GM21529 (cell line): ENCODE results near the gene IER3.
A peak's percentile ranks its signal among the peaks of the same experiment; 100 is the strongest.

Experiments used
- ATAC-seq: cut with Tn5 transposase; IDR thresholded peaks from one replicate; pipeline ENCODE4 v1.9.1; 2021; ENCODE audit not compliant: unreplicated experiment

IER3 gene

GRCh38 chr6:30744054-30744805 lies at the start of gene IER3:
Gene IER3, minus strand, starts transcription at chr6:30744547. Its CDS starts 29 bp downstream, at chr6:30744518.
- peak; percentile 32 for ATAC-seq

- ATAC-seq: peak; percentile 68
Observed at GRCh38 chr6:30793521-30794194, 49.3 kb upstream of the IER3 start.

GRCh38 chr6:30792786-30793185 lies 48.4 kb upstream of the IER3 start:
- ATAC-seq: no peak

GRCh38 chr6:30790724-30791383 lies 46.5 kb upstream of the IER3 start:
- no peak for ATAC-seq

- ATAC-seq: no peak
Observed at GRCh38 chr6:30789606-30790005, 45.3 kb upstream of the IER3 start.

GRCh38 chr6:30787954-30788353 lies 43.6 kb upstream of the IER3 start:
- ATAC-seq: no peak

- no peak for ATAC-seq
Observed at GRCh38 chr6:30782425-30783014, 38.2 kb upstream of the IER3 start.

GRCh38 chr6:30781743-30782424 lies 37.5 kb upstream of the IER3 start:
- ATAC-seq: peak; percentile 53

- ATAC-seq: no peak
Observed at GRCh38 chr6:30781395-30781742, 37.0 kb upstream of the IER3 start.

- no peak for ATAC-seq
Observed at GRCh38 chr6:30780642-30780920, 36.2 kb upstream of the IER3 start.

- no peak for ATAC-seq
Observed at GRCh38 chr6:30779850-30780641, 35.7 kb upstream of the IER3 start.

GRCh38 chr6:30778001-30778635 lies 33.8 kb upstream of the IER3 start:
- ATAC-seq: no peak

GRCh38 chr6:30777155-30777485 lies 32.8 kb upstream of the IER3 start:
- ATAC-seq: no peak

GRCh38 chr6:30776390-30777154 lies 32.2 kb upstream of the IER3 start:
- ATAC-seq: no peak

GRCh38 chr6:30775104-30775503 lies 30.8 kb upstream of the IER3 start:
- ATAC-seq: no peak

GRCh38 chr6:30774701-30775100 lies 30.4 kb upstream of the IER3 start:
- ATAC-seq: no peak

GRCh38 chr6:30770592-30770991 lies 26.2 kb upstream of the IER3 start:
- no peak for ATAC-seq

GRCh38 chr6:30769853-30770524 lies 25.6 kb upstream of the IER3 start:
- no peak for ATAC-seq
